SKM-1 treated with dmso at 0.1 percent for 144 hours (cell line): ENCODE results near the gene NFX1.
"Not testable (repeated sequence)": the region's sequence is repeated elsewhere in the genome, so short reads cannot be mapped to it uniquely, and the experiment has no call there.

Source experiments
- DNase-seq: peaks from one replicate; lab custom pipeline; 2025; ENCODE audit not compliant: unreplicated experiment; lab: John Stamatoyannopoulos, UW

NFX1 gene

DNA sequence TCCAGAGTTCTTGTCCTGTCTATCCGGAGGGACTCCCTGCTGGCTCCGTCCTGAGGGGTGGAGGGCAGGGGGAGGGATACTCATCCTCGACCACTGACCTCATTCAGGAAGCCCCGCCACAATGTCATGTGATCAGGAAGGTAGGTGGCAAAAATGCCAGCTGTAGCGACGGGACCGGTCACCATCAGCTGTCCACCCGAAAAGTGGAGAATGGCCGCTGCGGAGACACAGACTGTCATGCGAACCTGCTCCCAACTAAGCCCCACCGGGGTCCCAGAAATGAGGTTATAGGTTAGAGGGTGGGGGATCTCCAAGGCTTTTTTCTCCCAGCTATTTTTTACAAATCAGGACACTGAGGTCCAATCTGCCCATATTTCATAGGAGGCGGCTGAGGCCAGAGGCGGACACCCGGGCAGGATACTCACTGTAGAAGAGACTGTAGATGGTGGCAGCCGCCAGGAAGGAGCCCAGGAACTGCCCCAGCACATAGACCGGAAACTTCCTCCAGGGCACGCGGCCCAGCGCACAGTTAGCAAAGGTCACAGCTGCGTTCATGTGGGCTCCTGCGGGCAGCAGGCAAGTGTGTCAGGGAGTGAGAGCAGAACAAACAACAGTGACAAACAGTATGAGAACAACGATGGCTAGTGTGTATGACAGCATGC, 95.8 kb downstream of the NFX1 start:
- not testable (repeated sequence) for DNase-seq

DNA sequence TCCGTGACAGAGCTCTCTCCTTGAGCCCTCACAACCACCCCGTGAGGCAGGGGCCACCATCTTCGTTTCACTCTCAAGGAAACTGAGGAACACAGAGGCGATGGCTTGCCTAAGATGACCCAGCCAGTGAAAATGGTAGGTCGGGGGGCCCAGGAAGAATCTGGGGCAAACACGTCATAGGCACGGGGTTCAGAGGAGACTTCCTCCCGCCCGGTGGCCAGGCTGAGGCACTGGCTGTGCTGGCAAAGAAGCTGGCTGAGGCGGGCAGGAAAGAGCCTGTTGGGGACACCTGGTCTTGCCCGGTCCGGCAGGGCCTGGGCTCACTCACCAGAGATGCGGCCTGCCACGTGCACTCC, 96.3 kb downstream of the NFX1 start:
- not testable (repeated sequence) for DNase-seq

DNA sequence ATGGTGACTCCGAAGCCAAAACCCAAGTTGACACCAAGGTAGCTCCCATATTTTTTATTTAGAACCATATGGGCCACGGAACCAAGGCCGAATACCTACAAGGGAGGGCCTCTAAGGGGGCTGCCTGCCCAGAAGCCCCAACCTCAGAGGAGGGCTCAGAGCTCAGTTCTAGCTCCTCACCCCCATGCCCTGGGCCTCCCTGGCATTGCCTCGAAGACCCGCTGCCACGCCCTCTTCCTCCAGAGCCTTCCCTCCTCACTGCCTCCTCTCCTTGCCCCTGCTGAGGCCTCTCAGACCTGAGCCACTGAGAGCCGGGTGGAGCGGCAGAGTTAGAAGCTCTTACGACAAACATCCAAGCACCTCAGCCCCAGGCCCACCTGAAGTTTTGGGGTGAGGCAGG, 96.7 kb downstream of the NFX1 start:
- DNase-seq, result not testable (repeated sequence)

DNA sequence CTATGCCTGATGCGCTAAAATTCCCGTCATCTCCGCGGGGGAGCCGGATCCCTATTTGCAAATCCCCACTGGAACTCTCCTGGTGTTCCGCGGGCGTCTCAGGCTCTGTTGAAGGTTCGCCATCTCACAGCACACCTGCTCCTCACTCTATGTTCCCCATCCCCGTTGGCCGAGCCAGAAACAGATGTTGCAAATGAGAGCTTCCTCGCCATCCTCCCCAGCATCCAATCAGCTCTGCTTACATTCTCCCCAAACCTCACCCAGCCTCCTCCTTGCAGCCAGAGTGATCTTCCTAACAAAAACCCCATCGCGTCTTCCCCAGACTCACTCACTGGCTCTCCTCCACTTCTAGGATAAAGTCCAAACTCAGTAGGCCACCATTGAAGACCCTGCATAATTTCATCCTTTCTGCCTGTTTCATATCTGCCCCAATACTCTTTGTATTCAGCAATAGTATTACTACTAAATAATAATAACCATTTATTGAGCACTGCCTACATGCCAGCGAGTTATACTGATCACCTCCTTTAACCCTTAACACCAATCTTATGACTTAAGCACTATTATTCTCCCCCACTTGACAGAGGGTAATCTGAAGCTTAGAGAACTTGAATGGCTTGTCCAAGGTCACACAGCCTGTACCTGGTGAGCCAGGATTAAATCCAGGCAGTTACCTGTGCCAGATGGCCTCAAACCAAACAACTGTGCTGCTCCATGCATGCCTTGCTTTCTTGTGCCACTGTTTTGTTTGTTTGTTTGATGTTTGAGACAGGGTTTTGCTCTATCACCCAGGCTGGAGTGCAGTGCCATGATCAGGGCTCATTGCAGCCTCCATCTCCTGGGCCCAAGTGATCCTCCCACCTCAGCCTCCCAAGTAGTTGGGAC, 98.0 kb downstream of the NFX1 start:
- no peak for DNase-seq

DNA sequence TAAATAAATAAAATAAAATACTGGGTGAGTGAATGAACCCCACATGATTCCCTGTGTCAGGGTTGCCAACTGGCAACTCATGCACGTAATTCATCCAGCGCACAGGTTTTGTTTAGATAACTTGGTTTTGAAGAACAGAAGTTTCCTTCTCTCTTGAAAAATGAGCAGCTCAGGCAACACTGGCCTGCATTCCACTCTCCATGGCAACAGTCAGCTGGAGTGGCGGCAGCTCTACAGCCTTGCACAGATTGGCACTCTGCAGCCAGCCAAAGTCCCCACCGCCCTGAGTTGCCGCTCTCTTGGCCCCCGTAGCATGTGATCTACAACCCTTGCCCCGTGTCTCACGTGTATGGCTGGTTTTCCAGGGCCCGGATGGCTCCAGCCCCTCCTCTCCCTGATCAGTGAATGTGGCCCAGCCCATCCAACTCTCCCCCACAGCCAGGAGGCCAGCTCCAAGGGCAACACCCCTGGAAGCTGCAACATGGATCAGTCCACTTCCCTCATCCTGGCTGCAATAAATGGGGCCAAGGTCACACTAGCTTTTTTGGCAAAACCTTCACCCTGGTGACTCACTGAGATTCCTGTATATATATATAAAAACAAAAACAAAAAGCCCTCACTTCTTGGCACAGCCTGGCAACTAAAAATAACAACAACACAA, 100.9 kb downstream of the NFX1 start:
- DNase-seq, result not testable (repeated sequence)

DNA sequence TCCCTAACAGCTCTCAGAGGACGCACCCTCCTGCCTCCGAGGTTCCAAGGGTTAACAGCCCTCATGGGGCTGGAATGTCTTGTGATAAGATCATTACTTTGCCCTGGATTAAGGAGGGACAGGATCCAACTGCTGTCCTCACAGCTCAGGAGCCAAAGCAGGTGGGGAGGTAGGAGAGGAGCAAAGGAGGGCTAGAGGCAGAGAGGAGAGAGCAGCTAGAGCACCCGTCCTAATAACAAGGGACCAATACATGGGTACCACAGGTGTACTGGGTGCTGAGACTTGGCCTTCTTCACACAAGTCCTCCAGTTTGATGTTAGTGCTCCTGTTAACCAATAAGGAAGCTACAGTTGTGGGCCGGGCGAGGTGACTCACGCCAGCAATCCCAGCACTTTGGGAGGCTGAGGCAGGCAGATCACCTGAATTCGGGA, 102.3 kb downstream of the NFX1 start:
- DNase-seq, result not testable (repeated sequence)

DNA sequence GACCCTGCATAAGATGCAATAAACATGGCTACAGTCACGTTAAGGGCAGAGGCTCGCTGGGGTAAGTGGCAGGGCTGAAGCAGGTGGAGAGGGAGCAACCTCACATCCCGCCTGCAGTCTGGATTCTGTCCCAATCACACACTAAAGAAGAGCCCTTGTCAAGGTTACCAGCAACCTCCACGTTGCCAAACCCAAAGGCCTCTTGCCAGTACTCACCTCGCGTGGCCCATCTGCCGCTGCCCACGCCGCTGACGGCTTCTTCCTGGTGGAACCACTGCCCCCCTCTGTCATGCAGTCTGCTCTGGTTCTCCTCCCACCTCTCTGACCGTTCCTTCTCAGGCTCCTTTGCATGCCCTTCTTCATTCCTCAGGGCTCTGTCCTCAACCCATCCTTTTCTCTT, 103.3 kb downstream of the NFX1 start:
- no peak for DNase-seq

DNA sequence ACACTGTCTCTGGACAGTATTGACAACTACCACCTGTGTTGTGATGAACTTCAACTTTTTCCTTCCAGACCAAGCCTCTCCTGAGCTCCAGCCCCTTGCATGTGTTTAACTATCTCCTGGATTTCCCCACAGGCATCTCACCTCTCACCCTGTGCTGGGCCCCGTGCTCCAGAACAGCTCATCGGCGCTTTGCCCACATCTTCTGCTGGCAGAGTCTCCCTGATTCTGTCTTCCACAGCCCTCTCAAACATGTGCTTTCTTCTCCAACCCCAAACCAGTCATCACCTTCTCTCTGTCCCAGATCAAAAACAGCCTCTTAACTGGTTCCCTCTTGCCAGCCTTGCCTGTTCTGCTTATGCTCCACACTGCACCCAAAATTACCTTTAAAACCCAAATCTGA, 103.7 kb downstream of the NFX1 start:
- not testable (repeated sequence) for DNase-seq

DNA sequence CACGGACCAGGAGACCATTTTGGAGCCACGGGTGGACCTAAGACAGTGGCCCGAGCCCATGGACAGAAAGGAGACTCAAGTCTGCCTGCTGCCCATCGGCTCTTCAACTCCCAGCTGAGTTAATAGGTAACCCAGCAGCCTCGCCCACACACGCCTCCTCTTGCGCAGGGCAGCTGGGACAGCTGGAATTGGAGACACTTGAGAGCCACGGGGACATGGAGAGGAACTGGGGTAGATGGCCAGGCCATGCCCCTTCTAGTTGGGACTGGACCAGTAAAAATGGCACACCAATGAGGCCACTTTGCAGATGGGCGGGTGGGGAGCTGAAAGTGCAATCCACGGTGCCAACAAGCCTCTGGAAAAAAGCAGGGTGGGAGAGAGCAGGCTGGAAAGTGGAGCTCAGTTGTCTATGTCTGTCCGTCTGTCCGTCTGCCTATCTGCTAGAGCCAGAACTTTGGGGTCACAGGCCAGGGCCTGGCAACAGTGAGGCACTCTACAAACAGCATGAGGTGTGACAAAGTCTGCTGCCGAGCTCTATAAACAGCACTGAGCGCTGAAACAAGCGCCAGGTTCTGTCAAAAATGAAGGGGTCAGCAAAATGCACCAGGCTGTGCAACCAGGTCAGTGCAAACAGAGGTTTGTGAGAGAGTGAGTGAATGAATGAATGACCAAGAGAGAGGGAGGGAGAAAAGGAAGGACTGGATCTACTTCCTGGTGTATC, 105.0 kb downstream of the NFX1 start:
- DNase-seq, result not testable (repeated sequence)

DNA sequence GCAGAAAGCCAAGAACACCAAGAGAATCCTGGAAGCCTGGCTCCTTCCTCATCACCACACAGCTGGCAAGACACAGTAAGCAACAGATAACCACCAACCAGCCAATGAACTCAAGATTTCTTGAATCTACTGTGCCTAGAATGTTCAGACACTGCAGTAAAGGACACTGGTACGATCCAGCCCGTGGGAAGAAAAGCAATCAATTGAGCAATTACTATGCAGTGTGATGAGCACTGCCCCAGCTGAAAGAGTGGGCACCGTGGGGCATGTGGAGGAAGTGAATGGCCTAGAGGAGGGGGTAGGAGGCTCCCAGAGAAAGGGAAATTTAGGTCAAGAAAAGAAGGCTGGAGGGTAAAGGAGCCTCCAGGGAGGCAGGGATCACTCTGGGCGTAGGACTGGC, 107.5 kb downstream of the NFX1 start:
- DNase-seq, result not testable (repeated sequence)

DNA sequence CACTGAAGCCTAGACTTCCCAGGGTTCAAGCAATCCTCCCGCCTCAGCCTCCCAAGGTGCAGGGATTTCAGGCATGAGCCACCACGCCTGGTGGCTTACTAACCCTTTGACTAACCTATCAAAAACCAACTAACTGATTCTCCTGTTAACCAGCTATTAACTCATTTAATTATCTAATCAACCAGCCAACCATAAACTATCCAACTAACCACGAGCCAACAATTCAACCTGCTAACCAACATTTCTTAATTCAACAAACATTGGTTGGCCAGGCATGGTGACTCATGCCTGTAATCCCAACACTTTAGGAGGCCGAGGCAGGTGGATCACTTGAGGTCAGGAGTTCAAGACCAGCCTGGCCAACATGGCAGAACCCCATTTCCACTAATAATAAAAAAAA, 108.7 kb downstream of the NFX1 start:
- not testable (repeated sequence) for DNase-seq

DNA sequence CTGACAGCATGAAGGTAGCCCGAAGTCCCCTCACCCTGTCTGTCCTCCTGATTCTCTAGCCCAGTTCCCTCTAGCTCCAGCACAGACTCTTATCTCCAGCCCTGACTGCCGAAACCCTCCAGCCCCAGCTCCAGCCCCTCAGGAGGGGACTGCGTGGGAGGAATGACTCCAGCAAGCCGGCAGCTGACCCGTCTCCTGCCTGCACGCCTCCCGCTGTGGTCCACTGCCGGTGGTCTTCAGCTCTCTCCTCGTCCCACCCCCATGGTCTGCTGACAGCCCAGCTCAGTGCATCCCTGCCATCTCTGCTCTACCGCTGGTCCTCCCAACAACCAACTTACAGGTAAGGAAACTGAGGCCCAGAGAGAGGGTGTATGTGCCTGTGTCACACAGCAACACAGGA, 111.5 kb downstream of the NFX1 start:
- not testable (repeated sequence) for DNase-seq

DNA sequence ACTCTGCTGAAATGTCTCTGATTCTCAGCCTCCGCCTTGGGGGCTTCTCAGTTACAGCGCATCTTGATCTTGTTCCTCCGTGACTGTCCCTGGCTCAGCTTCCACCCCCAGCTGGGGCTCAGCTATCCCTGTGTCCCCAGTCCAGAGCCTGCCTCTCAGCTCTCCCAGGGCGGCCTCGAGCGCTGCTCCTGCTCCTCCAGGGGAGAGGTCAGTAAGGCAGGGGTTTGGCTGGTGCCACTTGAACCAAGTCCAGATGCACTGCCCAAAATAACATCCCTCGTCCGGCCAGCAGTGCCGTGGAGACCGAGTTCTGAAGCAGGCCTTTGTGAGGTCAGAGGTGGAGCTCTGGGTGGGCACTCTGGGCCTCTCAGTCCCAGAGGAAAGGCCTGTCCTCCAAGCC, 112.1 kb downstream of the NFX1 start, which contains the start of gene AQP7:
AQP7 (minus strand) TSS at position 198 of the 400 bp plus-strand sequence. CDS start 1,306 bp downstream, outside the sequence.
- not testable (repeated sequence) for DNase-seq

DNA sequence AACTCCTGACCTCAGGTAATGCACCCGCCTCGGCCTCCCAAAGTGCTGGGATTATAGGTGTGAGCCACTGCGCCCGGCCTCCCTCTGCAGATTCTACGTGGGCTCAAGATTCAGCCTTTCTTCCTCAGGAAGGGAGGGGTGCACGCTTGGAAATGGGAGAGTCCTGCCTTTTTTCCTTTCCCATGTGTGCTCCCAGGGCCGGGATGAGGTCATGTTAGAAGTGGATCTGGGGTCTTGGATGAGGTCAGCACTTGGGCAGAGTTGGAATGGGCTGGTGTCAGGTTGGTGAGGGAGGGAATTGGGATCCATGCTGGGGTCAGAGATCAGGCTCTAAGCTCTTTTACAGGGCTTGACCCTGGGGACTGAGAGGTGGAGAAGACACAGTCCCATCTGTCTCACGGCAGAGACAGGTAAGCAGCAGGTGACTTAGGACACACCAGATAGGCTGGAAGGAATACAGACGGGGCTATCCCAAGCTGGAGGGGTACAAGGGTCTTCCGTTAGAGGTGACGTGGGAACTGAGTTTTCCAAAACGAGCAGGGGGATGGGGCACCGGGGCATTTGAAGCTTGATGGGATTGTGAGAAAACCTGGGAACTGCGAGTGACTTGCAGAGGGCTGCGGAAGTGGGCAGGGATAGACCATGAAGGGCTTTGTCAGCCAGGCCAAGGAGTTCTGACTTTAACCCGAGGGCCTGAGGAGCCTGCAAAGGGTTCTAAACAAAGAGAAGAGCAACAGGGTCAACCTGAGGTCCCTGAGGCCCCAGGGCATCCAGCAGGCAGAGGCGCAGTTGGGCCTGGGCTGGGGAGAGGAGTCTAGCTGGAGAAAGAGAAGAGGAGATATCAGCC, 113.8 kb downstream of the NFX1 start:
- no peak for DNase-seq

DNA sequence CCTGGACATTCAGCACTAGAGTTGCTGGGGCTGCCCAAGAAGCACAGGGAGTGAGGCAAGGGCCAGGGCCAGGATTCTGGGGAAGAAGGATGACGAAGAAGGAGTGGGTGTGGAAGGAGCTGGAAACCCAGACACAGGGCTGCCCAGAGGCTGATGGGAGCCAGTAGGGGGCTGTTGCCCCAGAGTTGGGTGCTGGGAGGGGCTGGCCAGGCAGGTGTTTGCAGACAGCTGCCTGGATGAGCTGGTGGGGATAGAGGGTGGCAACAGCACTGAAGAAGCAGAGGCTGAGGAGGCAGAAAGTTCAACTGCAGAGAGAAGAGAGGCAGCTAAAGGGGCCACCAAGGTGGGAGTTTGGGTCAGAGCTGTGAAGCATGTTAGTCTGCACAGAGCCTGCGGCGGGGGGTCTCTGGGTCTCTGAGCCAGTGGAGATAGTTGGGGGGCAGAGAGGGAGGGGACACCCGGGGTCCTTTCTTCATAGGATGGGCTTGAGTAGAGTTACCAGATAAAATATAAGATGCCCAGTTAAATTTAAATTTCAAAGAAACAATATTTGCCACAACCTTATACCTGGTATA, 114.6 kb downstream of the NFX1 start:
- DNase-seq, result no peak

DNA sequence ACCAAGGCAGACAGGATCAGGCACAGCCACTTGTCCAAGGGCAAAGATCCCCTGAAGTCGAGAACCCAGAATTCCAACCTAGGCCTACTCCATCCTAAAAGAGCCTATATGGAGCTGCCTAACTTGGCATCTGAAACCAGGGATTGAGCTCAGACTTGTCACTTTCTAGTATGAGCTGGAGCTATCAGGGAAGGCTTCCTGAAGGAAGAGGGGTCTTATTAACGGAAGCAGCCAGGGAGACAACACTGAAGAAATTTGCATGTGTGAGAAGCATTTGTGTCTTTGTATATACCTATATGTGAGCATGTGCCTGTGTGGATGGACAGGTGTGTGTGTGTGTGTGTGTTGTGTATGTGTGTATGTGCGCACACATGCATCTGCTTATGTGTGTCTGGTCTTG, 116.7 kb downstream of the NFX1 start:
- DNase-seq, result no peak

DNA sequence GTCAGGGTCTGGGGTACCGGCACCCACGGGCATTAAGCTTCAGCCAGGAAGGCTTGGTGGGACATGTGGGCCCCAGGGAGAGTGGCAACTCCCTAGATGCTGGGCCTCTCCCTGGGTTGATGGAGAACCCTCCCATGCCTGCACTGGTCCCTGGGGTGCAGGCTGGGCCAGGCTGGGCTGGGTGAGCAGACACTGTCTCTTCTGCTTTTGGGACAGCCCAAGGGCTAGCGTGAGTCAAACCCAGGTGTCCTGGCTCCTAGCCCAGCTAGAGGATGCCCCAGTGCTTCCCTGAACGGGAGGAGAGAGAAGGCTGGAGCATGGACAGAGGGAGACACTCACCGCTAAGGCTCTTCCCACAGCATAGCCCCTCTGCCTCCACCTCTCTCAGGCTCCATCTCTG, 117.8 kb downstream of the NFX1 start:
- DNase-seq, result no peak

DNA sequence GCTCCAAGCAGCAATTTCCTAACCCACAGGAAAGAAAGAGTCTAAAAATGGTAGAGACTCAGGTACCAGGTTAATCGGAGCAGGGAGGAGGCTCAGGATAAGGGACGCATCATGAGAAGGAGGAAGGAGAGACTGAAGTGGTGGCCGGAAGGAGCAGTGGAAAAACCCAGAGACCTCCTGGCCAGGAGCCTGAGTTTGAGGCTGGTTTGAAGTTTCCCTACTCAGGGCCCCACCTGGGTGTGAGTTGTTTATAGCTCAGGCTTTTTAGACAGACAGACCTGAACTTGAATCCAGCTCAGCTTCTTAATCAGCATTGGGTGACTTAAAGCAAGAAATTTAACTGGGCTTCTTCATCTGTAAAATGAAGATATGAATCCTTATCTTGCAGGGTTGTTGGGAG, 124.0 kb downstream of the NFX1 start:
- no peak for DNase-seq

DNA sequence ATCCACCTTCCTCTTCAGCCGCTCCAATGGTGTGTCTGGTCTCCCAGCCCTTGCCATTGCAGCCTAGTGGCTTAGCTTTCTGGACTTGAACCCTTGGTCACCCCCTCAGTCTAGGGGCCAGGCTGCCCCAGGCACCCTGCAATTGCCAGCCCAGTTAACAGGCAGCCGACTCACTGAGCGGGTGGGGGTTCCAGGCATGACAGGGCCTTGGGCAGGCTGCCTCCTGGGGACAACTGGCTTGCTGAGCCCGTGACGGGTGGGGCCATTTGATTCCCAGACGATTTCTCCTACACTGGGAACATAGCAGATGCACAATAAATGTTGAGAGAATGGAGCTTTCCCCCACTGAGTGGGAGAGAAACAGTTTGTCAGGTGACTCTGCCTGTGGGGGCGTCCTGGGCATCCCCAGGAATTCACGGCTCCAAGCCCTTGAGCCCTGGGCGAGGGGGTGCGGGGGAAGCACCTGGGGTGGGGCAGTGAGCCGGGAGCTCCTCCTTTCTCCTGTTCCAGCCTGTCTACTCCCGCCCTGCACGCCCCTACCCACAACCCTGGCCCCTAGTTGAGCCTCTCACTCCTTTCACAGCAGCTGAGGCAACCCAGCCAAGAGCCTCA, 124.7 kb downstream of the NFX1 start:
- no peak for DNase-seq
